IMR-90 (cell line): ENCODE data around the gene TRPC4AP.

ENCODE experiments used
- BHLHE40 ChIP-seq: fragments of 150-350 bp; IDR thresholded peaks from 2 replicates; pipeline ENCODE4 v1.6.1; 2016; ENCODE audit warnings: mild to moderate bottlenecking, low read depth, low read length
- NFE2L2 ChIP-seq: fragments of 150-350 bp; IDR thresholded peaks from 2 replicates; pipeline ENCODE4 v1.6.1; 2016; ENCODE audit warnings: low read depth, mild to moderate bottlenecking, low read length
- POLR2A ChIP-seq: IDR thresholded peaks from 2 replicates; pipeline ENCODE4 v1.6.1; 2012; ENCODE audit warnings: mild to moderate bottlenecking, low read depth, low read length
- RAD21 ChIP-seq: IDR thresholded peaks from 2 replicates; pipeline ENCODE4 v1.6.1; 2012; ENCODE audit warnings: low read length, improper control_type of control experiment
- SMC3 ChIP-seq: fragments of 150-350 bp; IDR thresholded peaks from 2 replicates; pipeline ENCODE4 v1.6.1; 2016; ENCODE audit warnings: low read depth, mild to moderate bottlenecking, antibody characterized with exemption, low read length, moderate library complexity
- TF ChIP-seq, protein P1 (sequence below): conservative IDR thresholded peaks from 2 replicates; pipeline ENCODE4 v1.5.1; 2012; ENCODE audit warnings: mild to moderate bottlenecking, low read depth, low read length, improper control_type of control experiment

DNA sequence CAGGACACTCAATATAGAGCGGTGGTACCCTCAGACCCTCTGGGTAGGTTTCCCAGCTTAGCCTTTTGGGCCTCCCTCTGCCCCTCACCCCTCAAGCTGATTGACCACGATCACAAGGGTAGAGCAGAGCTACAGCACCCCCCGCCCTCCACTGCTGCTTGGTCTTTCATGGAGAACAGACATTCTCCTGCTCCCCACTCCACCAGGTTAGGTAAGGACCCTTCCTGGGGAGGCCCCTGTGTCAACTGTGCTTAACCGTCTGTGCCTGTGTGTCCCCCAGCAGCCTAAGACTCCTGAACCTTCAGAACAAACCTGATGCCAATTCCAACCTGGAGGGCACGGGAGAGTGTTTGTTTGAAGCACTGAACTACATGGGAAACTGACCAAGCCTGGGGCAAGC is 125.2 kb downstream of the TRPC4AP start:
- TF ChIP-seq SMC3 (no peak), POLR2A (no peak), NFE2L2 (no peak), RAD21 (no peak), BHLHE40 (no peak)
- TF ChIP-seq, protein P1, sequence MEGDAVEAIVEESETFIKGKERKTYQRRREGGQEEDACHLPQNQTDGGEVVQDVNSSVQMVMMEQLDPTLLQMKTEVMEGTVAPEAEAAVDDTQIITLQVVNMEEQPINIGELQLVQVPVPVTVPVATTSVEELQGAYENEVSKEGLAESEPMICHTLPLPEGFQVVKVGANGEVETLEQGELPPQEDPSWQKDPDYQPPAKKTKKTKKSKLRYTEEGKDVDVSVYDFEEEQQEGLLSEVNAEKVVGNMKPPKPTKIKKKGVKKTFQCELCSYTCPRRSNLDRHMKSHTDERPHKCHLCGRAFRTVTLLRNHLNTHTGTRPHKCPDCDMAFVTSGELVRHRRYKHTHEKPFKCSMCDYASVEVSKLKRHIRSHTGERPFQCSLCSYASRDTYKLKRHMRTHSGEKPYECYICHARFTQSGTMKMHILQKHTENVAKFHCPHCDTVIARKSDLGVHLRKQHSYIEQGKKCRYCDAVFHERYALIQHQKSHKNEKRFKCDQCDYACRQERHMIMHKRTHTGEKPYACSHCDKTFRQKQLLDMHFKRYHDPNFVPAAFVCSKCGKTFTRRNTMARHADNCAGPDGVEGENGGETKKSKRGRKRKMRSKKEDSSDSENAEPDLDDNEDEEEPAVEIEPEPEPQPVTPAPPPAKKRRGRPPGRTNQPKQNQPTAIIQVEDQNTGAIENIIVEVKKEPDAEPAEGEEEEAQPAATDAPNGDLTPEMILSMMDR: no peak
